ENCODE measurements around the gene BARX1.
"Not testable (repeated sequence)": the region's sequence is repeated elsewhere in the genome, so short reads cannot be mapped to it uniquely, and the experiment has no call there.

BARX1 gene

GRCh38 chr9:93955111-93955980 lies at the start of gene BARX1:
Gene BARX1, minus strand, starts transcription at chr9:93955355. Its CDS starts 209 bp downstream, at chr9:93955146.
- DNase-seq (ENCODE audit: insufficient read length, low spot score) (no peak), FAIRE-seq (no peak)

GRCh38 chr9:94002316-94003140 lies 47.4 kb upstream of the BARX1 start:
- FAIRE-seq (no peak), DNase-seq (ENCODE audit: insufficient read length, low spot score) (peak; percentile 37)

GRCh38 chr9:93996863-93997262 lies 41.7 kb upstream of the BARX1 start:
- DNase-seq (ENCODE audit: insufficient read length, low spot score): no peak

GRCh38 chr9:93996367-93996766 lies 41.2 kb upstream of the BARX1 start:
- no peak for FAIRE-seq
- DNase-seq (ENCODE audit: insufficient read length, low spot score): no peak

More at GRCh38 chr9:93996863-93997262, 41.7 kb upstream of the BARX1 start:
- FAIRE-seq: no peak

- DNase-seq (ENCODE audit: insufficient read length, low spot score): no peak
- FAIRE-seq: no peak
Observed at GRCh38 chr9:93994545-93994944, 39.4 kb upstream of the BARX1 start.

GRCh38 chr9:93994132-93994531 lies 39.0 kb upstream of the BARX1 start:
- DNase-seq (ENCODE audit: insufficient read length, low spot score) (no peak), FAIRE-seq (no peak)

- no peak for FAIRE-seq
Observed at GRCh38 chr9:93992830-93993229, 37.7 kb upstream of the BARX1 start.

GRCh38 chr9:93990448-93990847 lies 35.3 kb upstream of the BARX1 start:
- no peak for DNase-seq (ENCODE audit: insufficient read length, low spot score)
- FAIRE-seq: no peak

More at GRCh38 chr9:93992830-93993229, 37.7 kb upstream of the BARX1 start:
- DNase-seq (ENCODE audit: insufficient read length, low spot score): no peak

GRCh38 chr9:93988056-93988455 lies 32.9 kb upstream of the BARX1 start:
- no peak for FAIRE-seq
- no peak for DNase-seq (ENCODE audit: insufficient read length, low spot score)

GRCh38 chr9:93984860-93985259 lies 29.7 kb upstream of the BARX1 start:
- FAIRE-seq (no peak), DNase-seq (ENCODE audit: insufficient read length, low spot score) (no peak)

GRCh38 chr9:93983875-93984274 lies 28.7 kb upstream of the BARX1 start:
- no peak for FAIRE-seq
- no peak for DNase-seq (ENCODE audit: insufficient read length, low spot score)

- FAIRE-seq (no peak), DNase-seq (ENCODE audit: insufficient read length, low spot score) (no peak)
Observed at GRCh38 chr9:93979721-93980120, 24.6 kb upstream of the BARX1 start.

- DNase-seq (ENCODE audit: insufficient read length, low spot score): no peak
- FAIRE-seq: no peak
Observed at GRCh38 chr9:93978551-93978950, 23.4 kb upstream of the BARX1 start.

GRCh38 chr9:93976973-93977372 lies 21.8 kb upstream of the BARX1 start:
- DNase-seq (ENCODE audit: insufficient read length, low spot score) (no peak), FAIRE-seq (no peak)

GRCh38 chr9:93976081-93976480 lies 20.9 kb upstream of the BARX1 start:
- FAIRE-seq: no peak
- no peak for DNase-seq (ENCODE audit: insufficient read length, low spot score)

GRCh38 chr9:93975262-93975661 lies 20.1 kb upstream of the BARX1 start:
- DNase-seq (ENCODE audit: insufficient read length, low spot score): no peak
- no peak for FAIRE-seq

- DNase-seq (ENCODE audit: insufficient read length, low spot score) (no peak), FAIRE-seq (no peak)
Observed at GRCh38 chr9:93974151-93974550, 19.0 kb upstream of the BARX1 start.

GRCh38 chr9:93972655-93973054 lies 17.5 kb upstream of the BARX1 start:
- DNase-seq (ENCODE audit: insufficient read length, low spot score); FAIRE-seq: not testable (repeated sequence)

GRCh38 chr9:93969328-93969661 lies 14.1 kb upstream of the BARX1 start:
- FAIRE-seq (no peak), DNase-seq (ENCODE audit: insufficient read length, low spot score) (no peak)

GRCh38 chr9:93968451-93969327 lies 13.5 kb upstream of the BARX1 start:
- FAIRE-seq (no peak), DNase-seq (ENCODE audit: insufficient read length, low spot score) (peak; percentile 48)
